Heart left ventricle (tissue), 13 donors: Measurements from ENCODE around the gene MXI1.

Experiments
- POLR2A ChIP-seq, 2 donors: fragments of 450-650 bp; IDR thresholded peaks; one replicate each; pipeline ENCODE4 v1.6.1; 2017; ENCODE audit warnings: antibody characterized with exemption in 2 of 2, mild to moderate bottlenecking in 2 of 2, moderate library complexity in 2 of 2
- TF ChIP-seq, protein P1 (sequence below), 12 donors: fragments of 200-600 bp; sonication (generic) in 4 of 12; IDR thresholded peaks; one replicate each; pipeline versions ENCODE4 v1.5.0 to v1.8.0; 2018 to 2022; ENCODE audit warnings: antibody characterized with exemption in 12 of 12, mild to moderate bottlenecking in 5 of 12
- donor health status: ischemic (EF 13 %, LVEDD 7.1; RV severe dilation, severe dysfunction).
- donor health status: DM: no; HTN: yes; CAD: no.
- donor health status: DM: no; HTN: no; CAD: no.
- donor health status: ischemic (EF 25% LVEDD 6.9; RV normal size, moderate dysfunction).
- donor health status: ischemic (EF 25% LVEDD 5.7; RV mildly dilated, moderate dysfunction).
- donor health status: ischemic (EF 35%, LVEDD 5.7; RV mildly dilated, moderate dysfunction).
- donor health status: nonischemic (EF 11% LVEDD 7.7; RV severe dilation, severe dysfunction).
- donor health status: DM: yes; HTN: yes; CAD: no.
- donor health status: PGD.
- donor health status: ischemic (EF 29% LVEDD 5.4; RV normal size, mild dysfunction).
- donor health status: nonischemic (EF 23%, LVEDD 6.1; RV moderate dilation, normal function).

DNA sequence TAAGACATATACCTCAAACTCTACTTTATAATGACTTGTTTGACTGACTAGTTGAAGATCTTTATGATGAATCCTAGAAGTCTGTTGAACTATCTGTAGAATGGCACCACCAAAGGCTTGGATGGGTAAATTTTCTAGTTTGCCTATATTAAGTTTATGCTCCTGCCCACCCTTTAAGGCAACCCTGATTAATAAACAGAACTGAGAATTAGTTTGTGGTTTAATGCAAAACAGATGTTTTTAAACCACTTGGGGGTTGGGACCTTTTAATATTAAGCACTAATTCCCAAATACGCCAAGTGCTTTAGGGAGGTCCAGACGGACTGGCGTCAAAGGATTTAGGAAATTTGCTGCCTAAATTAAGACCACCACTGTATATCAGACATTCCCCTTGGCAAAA is 76.9 kb downstream of the MXI1 start:
- TF ChIP-seq, protein P1, sequence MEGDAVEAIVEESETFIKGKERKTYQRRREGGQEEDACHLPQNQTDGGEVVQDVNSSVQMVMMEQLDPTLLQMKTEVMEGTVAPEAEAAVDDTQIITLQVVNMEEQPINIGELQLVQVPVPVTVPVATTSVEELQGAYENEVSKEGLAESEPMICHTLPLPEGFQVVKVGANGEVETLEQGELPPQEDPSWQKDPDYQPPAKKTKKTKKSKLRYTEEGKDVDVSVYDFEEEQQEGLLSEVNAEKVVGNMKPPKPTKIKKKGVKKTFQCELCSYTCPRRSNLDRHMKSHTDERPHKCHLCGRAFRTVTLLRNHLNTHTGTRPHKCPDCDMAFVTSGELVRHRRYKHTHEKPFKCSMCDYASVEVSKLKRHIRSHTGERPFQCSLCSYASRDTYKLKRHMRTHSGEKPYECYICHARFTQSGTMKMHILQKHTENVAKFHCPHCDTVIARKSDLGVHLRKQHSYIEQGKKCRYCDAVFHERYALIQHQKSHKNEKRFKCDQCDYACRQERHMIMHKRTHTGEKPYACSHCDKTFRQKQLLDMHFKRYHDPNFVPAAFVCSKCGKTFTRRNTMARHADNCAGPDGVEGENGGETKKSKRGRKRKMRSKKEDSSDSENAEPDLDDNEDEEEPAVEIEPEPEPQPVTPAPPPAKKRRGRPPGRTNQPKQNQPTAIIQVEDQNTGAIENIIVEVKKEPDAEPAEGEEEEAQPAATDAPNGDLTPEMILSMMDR (IDR thresholded peaks at IDR 0.05), result no peak
- TF ChIP-seq POLR2A (IDR thresholded peaks at IDR 0.05), result no peak
